ENCODE measurements around the gene GRIK5.
A peak's percentile ranks its signal among the peaks of the same experiment; 100 is the strongest.
"Not testable (repeated sequence)": the region's sequence is repeated elsewhere in the genome, so short reads cannot be mapped to it uniquely, and the experiment has no call there.

The GRIK5 gene

GRCh38 chr19:42017040-42017439 is 53.0 kb downstream of the GRIK5 start:
- no peak for DNase-seq (ENCODE audit: low read depth in 2 of 2)

GRCh38 chr19:42012747-42013146 is 57.3 kb downstream of the GRIK5 start:
- not testable (repeated sequence) for DNase-seq (ENCODE audit: low read depth in 2 of 2)

- no peak for DNase-seq (ENCODE audit: low read depth in 2 of 2)
These were observed 59.5 kb downstream of the GRIK5 start for GRCh38 chr19:42010245-42011126.

- DNase-seq (ENCODE audit: low read depth in 2 of 2) = no peak
These were observed 63.4 kb downstream of the GRIK5 start for GRCh38 chr19:42006569-42006968.

- DNase-seq (ENCODE audit: low read depth in 2 of 2) = no peak
These were observed 64.5 kb downstream of the GRIK5 start for GRCh38 chr19:42005504-42005903.

- DNase-seq (ENCODE audit: low read depth in 2 of 2) = no peak
These were observed 66.3 kb downstream of the GRIK5 start for GRCh38 chr19:42003506-42004294.

GRCh38 chr19:41999878-42000208 is 70.2 kb downstream of the GRIK5 start:
- no peak for DNase-seq (ENCODE audit: low read depth in 2 of 2)

- DNase-seq (ENCODE audit: low read depth in 2 of 2) = no peak
These were observed 70.7 kb downstream of the GRIK5 start for GRCh38 chr19:41999071-41999877.

GRCh38 chr19:41998246-41999020 is 71.6 kb downstream of the GRIK5 start:
- no peak for DNase-seq (ENCODE audit: low read depth in 2 of 2)

GRCh38 chr19:41997851-41998229 is 72.2 kb downstream of the GRIK5 start:
- no peak for DNase-seq (ENCODE audit: low read depth in 2 of 2)

GRCh38 chr19:41997121-41997850 is 72.7 kb downstream of the GRIK5 start:
- no peak for DNase-seq (ENCODE audit: low read depth in 2 of 2)

- DNase-seq (ENCODE audit: low read depth in 2 of 2) = no peak
These were observed 73.8 kb downstream of the GRIK5 start for GRCh38 chr19:41995959-41996797.

- no peak for DNase-seq (ENCODE audit: low read depth in 2 of 2)
These were observed 74.7 kb downstream of the GRIK5 start for GRCh38 chr19:41994994-41995958.

GRCh38 chr19:41994521-41994971 is 75.5 kb downstream of the GRIK5 start:
- DNase-seq (ENCODE audit: low read depth in 2 of 2) = peak in 1 of 2 donors; percentile 3

GRCh38 chr19:41993612-41994483 is 76.2 kb downstream of the GRIK5 start, which contains the start of gene ATP1A3:
Gene ATP1A3 (minus strand): TSS chr19:41994230. CDS start chr19:41994076, 154 bp downstream.
- peak; percentile 13 to 27 for DNase-seq (ENCODE audit: low read depth in 2 of 2)

- not testable (repeated sequence) for DNase-seq (ENCODE audit: low read depth in 2 of 2)
These were observed 78.0 kb downstream of the GRIK5 start for GRCh38 chr19:41991925-41992569.

- DNase-seq (ENCODE audit: low read depth in 2 of 2) = no peak
These were observed 79.0 kb downstream of the GRIK5 start for GRCh38 chr19:41991025-41991424.

Measured in activated CD8-positive, alpha-beta memory T cell treated with anti-CD3 and anti-CD28 coated beads for 4 hours (primary cell).